Measurements from ENCODE around the gene DECR2.

DNA sequence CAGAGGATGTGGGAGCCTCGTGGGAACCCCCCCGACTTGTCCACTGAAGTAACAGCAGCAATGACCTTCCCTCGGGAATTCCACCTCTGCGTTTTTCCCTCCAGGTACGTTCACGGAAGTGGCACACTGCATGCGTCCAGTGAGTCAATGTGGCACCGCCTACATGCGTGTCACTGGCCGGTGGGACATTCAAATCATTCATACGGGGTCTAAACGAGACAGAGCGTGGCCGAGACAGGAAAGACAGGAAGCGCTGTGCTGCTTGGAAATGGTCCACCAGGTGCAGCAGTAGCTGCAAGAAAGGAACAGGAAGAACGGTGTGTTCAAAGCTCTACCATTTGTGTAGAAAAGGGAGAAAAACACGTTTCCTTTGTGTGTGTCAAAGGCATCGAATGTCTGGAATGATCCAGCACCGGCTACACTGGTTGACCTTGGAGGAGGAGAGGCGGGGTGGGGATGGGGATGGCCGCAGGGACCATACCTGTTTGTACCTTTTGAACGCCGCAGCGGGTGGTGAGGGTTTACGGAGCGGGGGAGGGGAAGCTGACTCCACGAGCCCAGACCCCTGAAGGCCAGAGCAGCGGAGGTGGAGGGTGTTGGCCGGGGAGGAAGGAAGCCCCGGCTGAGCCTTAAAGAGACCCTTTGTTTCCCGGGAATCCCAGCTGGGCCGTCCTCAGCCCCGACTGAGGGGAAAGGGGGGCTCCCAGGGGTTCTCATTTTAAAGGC lies 18.2 kb upstream of the DECR2 start:
- TF ChIP-seq GATA1 (IDR thresholded peaks at IDR 0.05; ENCODE audit: low read depth, low read length) = no peak
- no peak for TF ChIP-seq POLR2A (IDR thresholded peaks at IDR 0.05; ENCODE audit: low read length)
